Liver (tissue), 9 donors: ENCODE data around the gene PNMA8C. TPM values are rescaled to one million over a fixed set of nuclear protein-coding genes. Genes with fewer than 3 reads are reported as not detected.

ENCODE experiments used
- DNase-seq: peaks from one replicate; pipeline ENCODE4 v3.0.0-alpha.2; 2017; ENCODE audit warnings: low spot score
- H3K27ac ChIP-seq, 2 donors: one replicate each; pipeline ENCODE4 v1.7.0; 2013; ENCODE audit warnings: inconsistent platforms in 2 of 2, low read length in 2 of 2, control low read depth in 1 of 2, low read depth in 1 of 2, mild to moderate bottlenecking in 1 of 2
- H3K27me3 ChIP-seq, 4 donors: one replicate each; pipeline versions ENCODE4 v1.6.1 to v1.7.0; 2013; ENCODE audit warnings: low read length in 3 of 4, inconsistent platforms in 1 of 4, mild to moderate bottlenecking in 1 of 4, moderate library complexity in 1 of 4; ENCODE audit not compliant: control insufficient read depth in 4 of 4, insufficient read depth in 4 of 4
- H3K36me3 ChIP-seq, 4 donors: one replicate each; pipeline versions ENCODE4 v1.6.1 to v1.7.0; 2013; ENCODE audit warnings: low read length in 3 of 4, mild to moderate bottlenecking in 3 of 4, low read depth in 1 of 4, moderate library complexity in 1 of 4; ENCODE audit not compliant: control insufficient read depth in 4 of 4, insufficient read depth in 3 of 4
- H3K4me1 ChIP-seq, 4 donors: one replicate each; pipeline versions ENCODE4 v1.6.1 to v1.7.0; 2013; ENCODE audit warnings: low read length in 3 of 4, mild to moderate bottlenecking in 3 of 4, moderate library complexity in 1 of 4; ENCODE audit not compliant: control insufficient read depth in 4 of 4, insufficient read depth in 4 of 4
- H3K4me3 ChIP-seq, 3 donors: one replicate each; pipeline versions ENCODE4 v1.6.1 to v1.7.0; 2013; ENCODE audit warnings: low read length in 3 of 3, control low read depth in 1 of 3, low read depth in 1 of 3, mild to moderate bottlenecking in 1 of 3
- H3K9ac ChIP-seq, 2 donors: one replicate each; pipeline ENCODE4 v1.7.0; 2013; ENCODE audit warnings: low read length in 2 of 2, mild to moderate bottlenecking in 2 of 2, moderate library complexity in 2 of 2, control low read depth in 1 of 2, low read depth in 1 of 2
- H3K9me3 ChIP-seq, 4 donors: one replicate each; pipeline versions ENCODE4 v1.6.1 to v1.7.0; 2013; ENCODE audit warnings: low read length in 3 of 4; ENCODE audit not compliant: control insufficient read depth in 4 of 4
- EGR1 ChIP-seq, 2 donors: IDR thresholded peaks; 2 replicates each; pipeline ENCODE4 v1.6.1; 2016 to 2018; ENCODE audit warnings: antibody characterized with exemption in 2 of 2, low read depth in 2 of 2
- FOXA1 ChIP-seq: IDR thresholded peaks from 2 replicates; pipeline ENCODE4 v1.6.1; 2016; ENCODE audit warnings: antibody characterized with exemption
- FOXA2 ChIP-seq: IDR thresholded peaks from 2 replicates; pipeline ENCODE4 v1.6.1; 2016; ENCODE audit warnings: antibody characterized with exemption
- GABPA ChIP-seq, 2 donors: IDR thresholded peaks in 1 of 2; conservative IDR thresholded peaks in 1 of 2; 2 replicates each; pipeline ENCODE4 v1.6.1; 2016; ENCODE audit warnings: antibody characterized with exemption in 2 of 2, mild to moderate bottlenecking in 1 of 2, moderate library complexity in 1 of 2
- HNF4A ChIP-seq, 2 donors: conservative IDR thresholded peaks; 2 replicates each; pipeline ENCODE4 v1.6.1; 2016; ENCODE audit warnings: antibody characterized with exemption in 2 of 2, mild to moderate bottlenecking in 2 of 2
- HNF4G ChIP-seq: IDR thresholded peaks from 2 replicates; pipeline ENCODE4 v1.6.1; 2016; ENCODE audit warnings: antibody characterized with exemption
- JUND ChIP-seq, 2 donors: IDR thresholded peaks; 2 replicates each; pipeline ENCODE4 v1.6.1; 2016; ENCODE audit warnings: antibody characterized with exemption in 2 of 2
- NR2F2 ChIP-seq: IDR thresholded peaks from 2 replicates; pipeline ENCODE4 v1.6.1; 2016; ENCODE audit warnings: antibody characterized with exemption
- RAD21 ChIP-seq, 2 donors: IDR thresholded peaks; 2 replicates each; pipeline ENCODE4 v1.6.1; 2016; ENCODE audit warnings: antibody characterized with exemption in 2 of 2, mild to moderate bottlenecking in 2 of 2
- SP1 ChIP-seq: IDR thresholded peaks from 2 replicates; pipeline ENCODE4 v1.6.1; 2018; ENCODE audit warnings: antibody characterized with exemption, mild to moderate bottlenecking
- TAF1 ChIP-seq: conservative IDR thresholded peaks from 2 replicates; pipeline ENCODE4 v1.6.1; 2016; ENCODE audit warnings: antibody characterized with exemption, mild to moderate bottlenecking
- YY1 ChIP-seq: IDR thresholded peaks from 2 replicates; pipeline ENCODE4 v1.6.1; 2016; ENCODE audit warnings: antibody characterized with exemption, mild to moderate bottlenecking
- WGBS: extraction: QIAGEN DNeasy Blood & Tissue Kit; methylation state at CpG from one replicate; pipeline ENCODE4 v1.1.7; 2013; 5-methylcytosine and 5-hydroxymethylcytosine counted together
- polyA plus RNA-seq, 2 donors: library from polyadenylated mRNA; stranded (reverse) in 1 of 2; unstranded in 1 of 2; fragments of 200-250 nt in 1 of 2; fragments of >200 nt in 1 of 2; fragmentation: Nextera tagmentation in 1 of 2; extraction: Ambion mirVana in 1 of 2; gene quantifications; one replicate each; pipeline versions ENCODE4 v1.2.1 to v1.2.3, GENCODE V29; 2013 to 2015
- total RNA-seq, 2 donors: library from RNA; depleted of rRNA; stranded (reverse); fragments of >200 nt; gene quantifications; one replicate each; pipeline ENCODE4 v1.2.3, GENCODE V29; 2014
- TF ChIP-seq, protein P1 (sequence below): fragments of 150-350 bp; IDR thresholded peaks from 2 replicates; pipeline ENCODE4 v1.5.1; 2017; ENCODE audit warnings: improper control_type of control experiment, low read depth, low read length; ENCODE audit not compliant: missing input control
- TF ChIP-seq, protein P2 (sequence below): IDR thresholded peaks from 2 replicates; pipeline ENCODE4 v1.6.1; 2016; ENCODE audit warnings: antibody characterized with exemption
- TF ChIP-seq, protein P3 (sequence below): IDR thresholded peaks from 2 replicates; pipeline ENCODE4 v1.6.1; 2016; ENCODE audit warnings: antibody characterized with exemption, mild to moderate bottlenecking
- TF ChIP-seq, protein P4 (sequence below): IDR thresholded peaks from 2 replicates; pipeline ENCODE4 v1.6.1; 2016; ENCODE audit warnings: antibody characterized with exemption
- TF ChIP-seq, protein P5 (sequence below): IDR thresholded peaks from 2 replicates; pipeline ENCODE4 v1.6.1; 2016; ENCODE audit warnings: antibody characterized with exemption
- donor health status: healthy.
- donor health status: healthy.
- donor health status: healthy.
- donor health status: healthy.
- donor health status: healthy.

Gene PNMA8C
- total and polyA plus RNA-seq, 4 donors = under 0.01 TPM; not detected in 3

DNA sequence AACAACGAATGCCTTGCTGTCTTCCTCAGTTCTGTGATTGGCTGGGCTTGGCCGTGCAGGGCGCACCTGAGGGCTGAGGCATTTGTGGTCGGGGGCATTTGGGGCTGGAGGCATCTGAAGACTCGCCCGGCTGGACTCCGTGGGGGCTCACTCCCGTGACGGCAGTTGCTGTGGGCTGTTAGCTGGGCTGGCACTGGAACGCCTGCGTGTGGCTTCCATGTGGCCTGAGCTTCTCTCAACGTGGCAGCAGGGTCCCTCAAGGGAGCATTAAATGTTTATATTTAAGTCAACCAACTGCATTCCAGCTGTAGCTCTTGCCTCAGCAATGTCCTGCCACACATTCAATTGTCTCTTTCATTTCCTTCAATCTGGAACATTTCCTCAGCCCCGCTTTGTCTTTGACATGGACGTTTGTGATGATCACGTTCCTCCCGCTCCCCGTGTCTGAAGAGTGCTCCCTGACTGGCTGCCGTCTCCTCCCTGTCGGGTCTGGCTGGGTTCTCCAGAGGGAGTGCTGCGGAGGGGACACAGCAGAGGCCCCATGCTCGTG is 36.4 kb downstream of the PNMA8C start:
- TF ChIP-seq, protein P1, sequence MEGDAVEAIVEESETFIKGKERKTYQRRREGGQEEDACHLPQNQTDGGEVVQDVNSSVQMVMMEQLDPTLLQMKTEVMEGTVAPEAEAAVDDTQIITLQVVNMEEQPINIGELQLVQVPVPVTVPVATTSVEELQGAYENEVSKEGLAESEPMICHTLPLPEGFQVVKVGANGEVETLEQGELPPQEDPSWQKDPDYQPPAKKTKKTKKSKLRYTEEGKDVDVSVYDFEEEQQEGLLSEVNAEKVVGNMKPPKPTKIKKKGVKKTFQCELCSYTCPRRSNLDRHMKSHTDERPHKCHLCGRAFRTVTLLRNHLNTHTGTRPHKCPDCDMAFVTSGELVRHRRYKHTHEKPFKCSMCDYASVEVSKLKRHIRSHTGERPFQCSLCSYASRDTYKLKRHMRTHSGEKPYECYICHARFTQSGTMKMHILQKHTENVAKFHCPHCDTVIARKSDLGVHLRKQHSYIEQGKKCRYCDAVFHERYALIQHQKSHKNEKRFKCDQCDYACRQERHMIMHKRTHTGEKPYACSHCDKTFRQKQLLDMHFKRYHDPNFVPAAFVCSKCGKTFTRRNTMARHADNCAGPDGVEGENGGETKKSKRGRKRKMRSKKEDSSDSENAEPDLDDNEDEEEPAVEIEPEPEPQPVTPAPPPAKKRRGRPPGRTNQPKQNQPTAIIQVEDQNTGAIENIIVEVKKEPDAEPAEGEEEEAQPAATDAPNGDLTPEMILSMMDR = no peak
- TF ChIP-seq EGR1 (IDR thresholded peaks at IDR 0.05; ENCODE audit: low read depth in 2 of 2) = no peak
- TF ChIP-seq TAF1 = no peak
- no peak for TF ChIP-seq SP1
- no peak for TF ChIP-seq NR2F2
- TF ChIP-seq, protein P2, sequence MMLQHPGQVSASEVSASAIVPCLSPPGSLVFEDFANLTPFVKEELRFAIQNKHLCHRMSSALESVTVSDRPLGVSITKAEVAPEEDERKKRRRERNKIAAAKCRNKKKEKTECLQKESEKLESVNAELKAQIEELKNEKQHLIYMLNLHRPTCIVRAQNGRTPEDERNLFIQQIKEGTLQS = no peak
- TF ChIP-seq FOXA2 = no peak
- TF ChIP-seq, protein P3, sequence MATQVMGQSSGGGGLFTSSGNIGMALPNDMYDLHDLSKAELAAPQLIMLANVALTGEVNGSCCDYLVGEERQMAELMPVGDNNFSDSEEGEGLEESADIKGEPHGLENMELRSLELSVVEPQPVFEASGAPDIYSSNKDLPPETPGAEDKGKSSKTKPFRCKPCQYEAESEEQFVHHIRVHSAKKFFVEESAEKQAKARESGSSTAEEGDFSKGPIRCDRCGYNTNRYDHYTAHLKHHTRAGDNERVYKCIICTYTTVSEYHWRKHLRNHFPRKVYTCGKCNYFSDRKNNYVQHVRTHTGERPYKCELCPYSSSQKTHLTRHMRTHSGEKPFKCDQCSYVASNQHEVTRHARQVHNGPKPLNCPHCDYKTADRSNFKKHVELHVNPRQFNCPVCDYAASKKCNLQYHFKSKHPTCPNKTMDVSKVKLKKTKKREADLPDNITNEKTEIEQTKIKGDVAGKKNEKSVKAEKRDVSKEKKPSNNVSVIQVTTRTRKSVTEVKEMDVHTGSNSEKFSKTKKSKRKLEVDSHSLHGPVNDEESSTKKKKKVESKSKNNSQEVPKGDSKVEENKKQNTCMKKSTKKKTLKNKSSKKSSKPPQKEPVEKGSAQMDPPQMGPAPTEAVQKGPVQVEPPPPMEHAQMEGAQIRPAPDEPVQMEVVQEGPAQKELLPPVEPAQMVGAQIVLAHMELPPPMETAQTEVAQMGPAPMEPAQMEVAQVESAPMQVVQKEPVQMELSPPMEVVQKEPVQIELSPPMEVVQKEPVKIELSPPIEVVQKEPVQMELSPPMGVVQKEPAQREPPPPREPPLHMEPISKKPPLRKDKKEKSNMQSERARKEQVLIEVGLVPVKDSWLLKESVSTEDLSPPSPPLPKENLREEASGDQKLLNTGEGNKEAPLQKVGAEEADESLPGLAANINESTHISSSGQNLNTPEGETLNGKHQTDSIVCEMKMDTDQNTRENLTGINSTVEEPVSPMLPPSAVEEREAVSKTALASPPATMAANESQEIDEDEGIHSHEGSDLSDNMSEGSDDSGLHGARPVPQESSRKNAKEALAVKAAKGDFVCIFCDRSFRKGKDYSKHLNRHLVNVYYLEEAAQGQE = no peak
- no peak for TF ChIP-seq YY1
- no peak for TF ChIP-seq JUND (IDR thresholded peaks at IDR 0.05)
- TF ChIP-seq FOXA1 = no peak
- TF ChIP-seq, protein P4, sequence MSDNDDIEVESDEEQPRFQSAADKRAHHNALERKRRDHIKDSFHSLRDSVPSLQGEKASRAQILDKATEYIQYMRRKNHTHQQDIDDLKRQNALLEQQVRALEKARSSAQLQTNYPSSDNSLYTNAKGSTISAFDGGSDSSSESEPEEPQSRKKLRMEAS = no peak

DNA sequence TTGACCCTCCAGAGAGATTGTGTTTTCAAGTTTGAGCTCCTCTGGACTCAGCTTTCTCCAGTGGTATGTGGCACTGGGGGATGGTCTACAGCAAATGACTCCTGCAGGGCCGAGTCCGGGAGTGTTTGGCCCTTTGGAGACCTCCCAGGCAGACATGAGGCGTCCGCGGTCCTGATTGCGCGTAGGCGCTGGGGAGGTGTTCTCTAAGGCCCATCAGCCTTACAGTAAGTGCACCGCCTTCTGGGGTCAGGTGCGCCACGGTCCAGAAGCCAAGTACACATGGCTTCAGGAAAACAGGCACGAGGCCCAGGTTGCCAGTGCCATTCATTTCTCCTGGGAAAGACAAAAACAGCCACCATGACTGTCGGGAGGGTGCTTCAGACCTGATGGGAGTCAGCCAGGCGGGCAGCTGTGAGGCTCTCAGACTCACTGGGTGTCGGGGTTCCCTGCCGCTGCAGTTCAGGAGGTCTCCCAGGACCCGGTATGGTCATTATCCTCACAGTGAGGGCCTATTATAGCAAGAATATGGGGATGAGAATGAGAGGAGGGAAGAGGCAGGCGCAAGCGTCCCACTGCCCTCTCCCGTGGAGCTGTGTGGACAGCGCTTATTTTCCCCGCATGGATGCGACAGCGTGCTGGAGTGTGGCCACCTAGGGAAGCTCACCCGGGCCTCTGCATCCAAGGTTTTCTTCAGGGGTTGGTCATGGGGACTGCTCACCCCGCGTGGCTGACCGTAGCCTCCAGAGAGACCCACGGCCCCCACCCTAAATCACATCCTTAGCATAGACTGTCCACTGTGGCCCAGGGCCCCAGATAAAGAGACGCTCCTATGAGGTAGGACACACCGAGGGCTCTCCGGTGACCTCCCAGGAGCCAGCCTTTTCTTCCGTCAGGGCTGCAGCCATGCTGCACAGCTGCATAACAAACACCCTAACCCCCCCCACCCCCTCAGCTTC is 37.2 kb downstream of the PNMA8C start:
- no peak overlapping the region for H3K27ac ChIP-seq
- no peak for DNase-seq
- no peaks in the 10 kb centered on the region for H3K27me3 ChIP-seq
- peaks cover 0 to 43% (median 19%) of the 10 kb centered on the region in 4 donors for H3K36me3 ChIP-seq
- no peak overlapping the region for H3K4me3 ChIP-seq
- H3K9ac ChIP-seq = no peak overlapping the region
- no peaks in the 10 kb centered on the region for H3K9me3 ChIP-seq
- H3K4me1 ChIP-seq = no peaks in the 10 kb centered on the region
- WGBS = 94% methylated on average over 33 of the region's 33 CpGs
- TF ChIP-seq, protein P1 = no peak
- TF ChIP-seq FOXA1 (no peak), HNF4G (no peak), SP1 (no peak), FOXA2 (no peak), YY1 (no peak), NR2F2 (no peak), EGR1 (IDR thresholded peaks at IDR 0.05; ENCODE audit: low read depth in 2 of 2) (no peak), TAF1 (no peak), HNF4A (conservative IDR thresholded peaks at IDR 0.05) (no peak), GABPA (IDR thresholded peaks at IDR 0.05 in 1 of 2, conservative IDR thresholded peaks at IDR 0.05 in 1 of 2) (no peak), RAD21 (IDR thresholded peaks at IDR 0.05) (no peak)
- TF ChIP-seq, protein P5, sequence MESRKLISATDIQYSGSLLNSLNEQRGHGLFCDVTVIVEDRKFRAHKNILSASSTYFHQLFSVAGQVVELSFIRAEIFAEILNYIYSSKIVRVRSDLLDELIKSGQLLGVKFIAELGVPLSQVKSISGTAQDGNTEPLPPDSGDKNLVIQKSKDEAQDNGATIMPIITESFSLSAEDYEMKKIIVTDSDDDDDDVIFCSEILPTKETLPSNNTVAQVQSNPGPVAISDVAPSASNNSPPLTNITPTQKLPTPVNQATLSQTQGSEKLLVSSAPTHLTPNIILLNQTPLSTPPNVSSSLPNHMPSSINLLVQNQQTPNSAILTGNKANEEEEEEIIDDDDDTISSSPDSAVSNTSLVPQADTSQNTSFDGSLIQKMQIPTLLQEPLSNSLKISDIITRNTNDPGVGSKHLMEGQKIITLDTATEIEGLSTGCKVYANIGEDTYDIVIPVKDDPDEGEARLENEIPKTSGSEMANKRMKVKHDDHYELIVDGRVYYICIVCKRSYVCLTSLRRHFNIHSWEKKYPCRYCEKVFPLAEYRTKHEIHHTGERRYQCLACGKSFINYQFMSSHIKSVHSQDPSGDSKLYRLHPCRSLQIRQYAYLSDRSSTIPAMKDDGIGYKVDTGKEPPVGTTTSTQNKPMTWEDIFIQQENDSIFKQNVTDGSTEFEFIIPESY = no peak
- TF ChIP-seq, protein P4 = no peak

More for the DNA sequence above, 36.4 kb downstream of the PNMA8C start:
- H3K4me1 ChIP-seq = no peaks in the 10 kb centered on the region
- WGBS = 81% methylated on average over 21 of the region's 21 CpGs
- H3K9ac ChIP-seq = no peak overlapping the region
- peaks cover 0 to 37% (median 15%) of the 10 kb centered on the region in 4 donors for H3K36me3 ChIP-seq
- H3K4me3 ChIP-seq = no peak overlapping the region
- DNase-seq = no peak
- no peaks in the 10 kb centered on the region for H3K27me3 ChIP-seq
- H3K9me3 ChIP-seq = no peaks in the 10 kb centered on the region
- no peak overlapping the region for H3K27ac ChIP-seq
